ENCODE measurements around the gene TSPAN18.
A peak's percentile ranks its signal among the peaks of the same experiment; 100 is the strongest.

Gene TSPAN18

DNA sequence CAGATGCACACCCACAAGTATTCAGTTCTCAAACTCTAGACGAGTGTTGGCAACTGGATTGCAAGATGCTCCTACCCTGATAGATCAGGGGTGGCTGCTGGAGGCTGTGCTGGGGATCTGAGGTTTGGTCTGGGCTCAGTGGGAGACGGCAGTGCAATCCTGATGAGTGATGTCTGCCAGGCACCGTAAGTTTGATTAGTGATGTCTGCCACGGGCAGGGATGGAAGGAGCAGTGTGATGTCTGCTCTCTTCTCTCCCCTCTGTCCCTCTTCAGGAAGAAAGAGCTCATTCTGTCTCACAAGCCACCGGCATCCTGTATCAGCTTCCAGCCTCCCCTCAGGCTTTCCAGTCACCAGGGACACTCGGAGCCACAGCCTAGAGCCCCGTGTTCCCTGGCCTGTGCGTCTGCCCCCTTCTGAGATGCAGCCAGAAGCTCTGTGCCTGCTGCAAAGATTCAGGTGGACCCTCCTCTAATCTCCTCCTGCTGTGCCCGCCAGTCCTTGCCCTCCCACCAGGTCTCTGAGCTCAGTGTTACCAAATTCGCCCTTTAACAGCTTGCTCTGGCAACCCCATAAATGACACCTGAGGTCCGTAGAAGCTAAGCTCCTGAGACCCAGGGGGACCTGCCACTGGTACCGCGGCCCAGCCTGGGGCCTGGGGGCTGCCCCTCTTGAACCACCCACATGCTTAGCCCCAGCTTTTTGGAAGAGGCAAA lies 204.0 kb downstream of the TSPAN18 start:
- DNase-seq = no peak

DNA sequence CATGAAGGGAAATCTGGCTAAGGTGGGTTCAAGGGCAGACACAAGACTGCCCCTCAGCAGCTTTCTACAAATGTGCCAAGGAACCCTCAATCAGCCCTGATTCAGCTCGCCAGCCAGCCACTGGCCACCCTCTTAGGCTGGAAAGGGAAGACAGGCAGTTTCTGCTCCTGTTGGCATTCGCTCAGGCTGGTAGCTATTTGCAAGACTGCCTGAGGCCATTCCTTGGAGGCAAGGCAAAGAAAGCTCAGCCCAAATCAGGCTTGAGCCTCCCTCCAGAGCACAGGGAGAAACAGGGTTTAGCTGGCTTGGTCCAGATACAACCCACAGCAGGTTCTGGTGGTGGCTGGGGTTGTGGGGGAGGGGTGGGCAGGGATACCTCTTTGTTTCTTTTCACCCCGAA lies 204.7 kb downstream of the TSPAN18 start:
- DNase-seq = no peak

DNA sequence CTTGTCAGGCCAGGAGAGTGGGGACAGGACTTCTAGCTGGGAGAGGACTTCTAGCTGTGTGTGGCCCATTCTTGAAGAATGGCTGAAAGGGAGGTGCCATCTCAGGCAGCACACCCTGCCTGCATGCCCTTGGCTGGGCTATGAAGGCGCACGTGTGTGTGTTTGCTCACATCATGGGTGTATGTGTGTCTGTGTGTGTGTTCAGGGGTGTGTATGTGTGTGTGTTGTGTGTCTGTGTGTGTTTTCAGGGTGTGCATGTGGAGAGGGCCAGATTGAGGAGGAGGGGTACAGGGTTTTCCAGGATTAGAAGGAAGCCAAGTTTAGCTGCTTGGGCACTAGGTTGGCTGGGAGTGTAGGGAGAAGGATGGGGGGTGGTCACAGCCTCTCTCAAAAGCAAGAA lies 207.3 kb downstream of the TSPAN18 start:
- DNase-seq = no peak

DNA sequence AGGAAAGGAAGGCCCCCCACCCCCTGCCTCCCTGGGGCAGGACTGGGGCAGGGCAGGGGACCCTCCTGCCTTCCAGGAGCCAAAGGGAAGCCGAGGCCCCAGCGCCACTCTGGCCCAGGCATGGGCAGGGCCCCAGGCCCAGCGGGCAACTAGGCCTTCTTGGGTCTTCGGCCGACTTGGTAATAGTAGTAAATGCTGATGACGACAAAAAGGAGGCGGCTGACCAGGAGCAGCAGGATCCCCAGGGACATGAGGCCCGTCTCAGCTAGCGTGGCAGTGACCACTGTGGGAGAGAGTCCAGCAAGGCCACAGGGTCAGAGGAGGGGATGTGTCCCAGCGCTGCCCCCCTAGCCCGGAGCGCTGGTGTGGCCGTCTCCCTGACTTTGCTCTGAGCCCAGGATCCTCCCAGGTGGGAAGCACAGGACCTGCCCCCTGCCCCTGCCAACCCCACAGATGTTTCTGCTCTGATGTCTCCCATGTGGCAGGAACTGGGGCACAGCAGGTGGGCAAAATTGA lies 208.0 kb downstream of the TSPAN18 start:
- DNase-seq = no peak

GRCh38 chr11:44936525-44936924 lies 209.8 kb downstream of the TSPAN18 start:
- peak; percentile 91 for DNase-seq

- no peak for DNase-seq
Measured at GRCh38 chr11:44936951-44937543, 210.3 kb downstream of the TSPAN18 start.

DNA sequence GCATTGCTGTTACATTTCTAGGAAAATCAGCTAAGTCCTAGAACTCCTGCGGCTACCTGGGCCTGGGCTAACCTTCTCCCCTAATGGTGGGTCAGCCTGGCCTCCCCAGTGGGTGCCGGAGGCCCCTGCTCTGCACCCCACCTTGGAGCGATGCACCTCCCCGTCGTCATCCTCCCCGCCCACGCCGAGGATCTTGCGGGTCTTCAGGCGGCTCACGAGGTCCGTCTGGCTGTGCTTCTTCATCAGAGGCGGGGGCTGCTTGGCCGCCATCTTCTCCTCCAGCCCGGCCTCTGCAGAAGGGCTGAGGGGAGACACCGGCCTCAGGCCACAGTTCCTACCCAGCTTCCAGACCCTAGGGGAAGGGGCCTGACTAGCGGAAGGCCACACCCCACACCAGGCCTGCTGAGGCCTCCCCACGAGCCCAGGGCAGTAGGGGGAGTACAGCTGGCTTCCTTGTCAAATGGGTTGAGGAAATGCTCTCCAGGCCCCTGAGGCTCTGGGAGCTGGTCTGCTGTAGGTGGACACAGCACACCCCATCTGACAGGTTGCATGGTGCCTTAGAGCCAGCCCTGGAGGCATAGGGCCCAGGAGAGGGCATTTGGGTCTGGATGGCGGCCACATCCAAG lies 211.4 kb downstream of the TSPAN18 start:
- DNase-seq = no peak

- peak; percentile 82 for DNase-seq
Measured at GRCh38 chr11:44939673-44940395, 213.1 kb downstream of the TSPAN18 start.

DNA sequence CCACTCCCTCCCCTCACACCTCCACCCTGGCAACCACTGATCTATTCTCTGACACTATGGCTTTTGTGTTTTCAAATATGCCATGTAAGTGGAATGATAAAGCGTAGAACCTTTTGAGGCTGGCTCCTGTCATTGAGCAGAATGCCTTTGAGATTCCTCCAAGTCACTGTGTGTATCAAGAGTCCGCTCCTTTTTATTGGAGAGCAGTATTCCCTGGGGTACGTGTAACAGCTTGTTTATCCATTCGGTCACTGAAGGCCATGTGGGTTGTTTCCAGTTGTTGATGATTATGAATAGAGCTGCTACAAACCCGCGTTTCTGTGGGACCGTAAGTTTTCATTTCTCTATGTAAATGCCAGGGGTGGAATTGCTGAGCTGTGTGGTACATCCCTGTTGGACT lies 213.6 kb downstream of the TSPAN18 start:
- no peak for DNase-seq

DNA sequence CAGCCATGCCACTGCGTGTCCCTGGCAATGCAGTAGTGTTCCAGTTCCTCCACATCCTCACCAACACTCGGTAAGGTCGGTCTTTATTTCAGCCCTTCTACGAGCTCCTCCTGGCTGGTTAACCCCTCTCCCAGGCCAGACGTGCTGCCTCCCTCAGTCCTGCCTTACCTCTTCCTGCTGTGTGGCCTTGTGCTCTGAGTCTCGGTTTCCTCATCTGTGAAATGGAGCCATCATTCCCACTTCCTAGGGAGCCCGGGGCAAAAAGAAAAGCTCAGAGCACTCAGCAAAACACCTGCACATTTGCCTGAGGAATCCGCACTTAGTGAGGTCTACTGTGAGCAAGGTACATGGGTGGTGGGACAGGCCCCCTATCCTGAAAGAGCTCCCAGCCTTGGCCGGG lies 214.1 kb downstream of the TSPAN18 start:
- no peak for DNase-seq

DNA sequence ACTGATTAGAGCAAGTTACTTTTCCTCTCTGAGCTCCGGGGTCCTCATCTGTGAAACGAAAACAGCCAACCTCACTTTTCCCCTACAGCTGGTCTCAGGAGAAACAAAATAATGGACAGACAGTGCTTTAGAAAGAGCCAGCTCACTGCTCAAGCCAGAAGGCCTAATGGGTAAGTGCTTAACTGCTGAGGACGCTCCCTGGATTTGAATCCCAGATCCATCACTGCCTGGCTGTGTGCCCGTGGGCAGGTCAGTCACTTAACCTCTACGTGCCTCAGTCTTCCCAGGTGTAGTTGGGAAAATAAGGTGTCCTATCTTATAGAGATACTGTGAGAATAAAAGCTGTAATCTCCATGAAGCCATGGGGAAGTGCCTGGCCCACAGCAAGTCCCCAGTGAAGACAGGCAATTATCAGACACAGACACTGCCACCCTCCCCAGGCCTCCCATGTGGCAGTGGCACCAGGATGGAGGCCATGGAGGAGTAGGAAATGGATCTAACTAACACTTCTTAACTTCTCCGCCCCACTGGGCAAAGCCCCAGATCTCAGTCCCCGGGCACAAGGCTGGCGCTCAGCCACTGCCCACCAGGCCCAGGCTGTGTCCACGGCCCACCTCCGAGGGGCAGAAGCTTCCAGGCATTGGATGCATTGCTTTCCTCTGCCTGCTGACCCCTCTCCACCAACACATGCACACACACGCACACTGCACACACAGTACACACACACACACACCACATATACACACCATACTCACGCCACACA lies 214.7 kb downstream of the TSPAN18 start:
- DNase-seq = peak; percentile 61

GRCh38 chr11:44942029-44942955 lies 215.5 kb downstream of the TSPAN18 start:
- no peak for DNase-seq

DNA sequence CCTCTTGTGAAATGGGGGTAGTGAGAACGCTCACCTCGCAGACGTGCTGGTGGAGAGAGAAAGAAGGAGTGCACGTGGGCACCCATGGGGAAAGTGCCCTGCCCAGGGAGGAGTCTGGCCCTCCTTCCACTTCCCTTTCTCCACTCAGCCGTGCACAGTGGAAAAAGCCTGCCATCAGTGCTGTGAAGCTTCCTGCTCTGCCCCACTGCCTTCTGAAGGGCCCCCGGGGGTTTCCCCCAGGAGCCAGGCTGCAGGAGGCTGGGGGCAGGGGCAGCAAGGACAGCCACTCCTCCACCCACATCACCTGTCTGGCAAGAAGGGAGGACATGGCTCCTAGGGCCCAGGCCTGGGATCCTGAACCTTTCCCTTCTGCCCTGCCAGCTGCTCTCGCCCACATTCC lies 216.4 kb downstream of the TSPAN18 start:
- DNase-seq = peak; percentile 69

GRCh38 chr11:44943696-44944095 lies 216.9 kb downstream of the TSPAN18 start:
- no peak for DNase-seq

- DNase-seq = no peak
Measured at GRCh38 chr11:44944181-44944852, 217.6 kb downstream of the TSPAN18 start.

DNA sequence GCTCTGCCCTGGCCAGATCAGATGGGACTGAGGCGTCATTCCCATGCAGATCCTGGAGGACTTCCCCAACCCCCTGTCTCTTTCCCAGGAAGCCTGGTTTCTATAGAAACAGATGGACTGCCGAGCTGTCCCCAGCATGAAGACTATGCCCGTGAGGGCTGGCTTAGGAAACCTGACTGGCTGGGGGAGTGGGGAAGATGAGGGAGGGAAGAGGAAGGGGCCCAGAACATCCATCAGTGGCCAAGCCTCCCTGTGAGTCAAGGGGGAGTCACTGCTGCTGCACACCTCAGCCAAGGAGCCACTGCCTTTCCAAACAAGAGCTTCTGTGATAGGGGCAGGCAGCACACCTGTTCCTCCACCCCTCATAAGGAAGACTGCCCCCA lies 218.1 kb downstream of the TSPAN18 start:
- DNase-seq = no peak

DNA sequence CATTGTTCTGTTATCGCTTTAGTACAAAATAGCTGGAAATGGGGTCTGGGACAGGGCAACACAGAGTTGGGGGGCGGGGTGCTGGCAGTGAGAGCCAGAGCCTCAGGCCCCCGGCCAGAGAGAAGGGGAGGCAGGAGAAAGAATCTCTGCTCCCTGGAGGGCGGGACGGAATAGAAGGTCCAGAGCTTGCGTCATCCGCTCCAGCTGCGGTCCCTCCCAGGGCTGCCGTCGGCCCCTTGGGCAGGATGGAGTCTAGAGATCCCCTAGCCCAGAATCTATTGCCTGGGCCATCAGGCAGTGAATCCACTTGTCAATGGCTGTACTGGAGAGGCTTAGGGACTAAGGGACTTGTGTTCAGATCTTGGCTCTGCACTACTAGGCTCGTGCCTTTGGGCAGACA lies 218.9 kb downstream of the TSPAN18 start:
- no peak for DNase-seq

GRCh38 chr11:44946263-44946662 lies 219.5 kb downstream of the TSPAN18 start:
- no peak for DNase-seq

DNA sequence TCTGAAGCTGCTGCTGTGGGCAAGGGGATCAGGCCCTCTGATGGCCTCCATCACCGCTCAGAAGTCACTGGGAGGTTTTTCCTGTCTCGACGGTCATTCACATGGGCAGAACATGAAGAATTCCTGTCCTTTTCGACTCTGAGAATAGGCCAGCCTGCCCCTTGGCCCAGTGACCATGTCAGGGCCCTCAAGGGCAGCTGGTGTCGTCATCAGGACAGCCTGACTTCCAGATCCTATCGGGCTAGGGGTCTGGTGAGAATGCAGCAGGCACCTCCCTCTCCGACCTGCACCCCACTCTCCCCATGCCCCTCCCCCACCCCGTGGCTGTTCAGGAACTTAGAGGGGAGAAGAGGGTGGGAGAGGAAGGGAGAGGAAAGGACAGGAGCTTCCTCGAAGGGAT lies 220.4 kb downstream of the TSPAN18 start:
- DNase-seq = no peak

DNA sequence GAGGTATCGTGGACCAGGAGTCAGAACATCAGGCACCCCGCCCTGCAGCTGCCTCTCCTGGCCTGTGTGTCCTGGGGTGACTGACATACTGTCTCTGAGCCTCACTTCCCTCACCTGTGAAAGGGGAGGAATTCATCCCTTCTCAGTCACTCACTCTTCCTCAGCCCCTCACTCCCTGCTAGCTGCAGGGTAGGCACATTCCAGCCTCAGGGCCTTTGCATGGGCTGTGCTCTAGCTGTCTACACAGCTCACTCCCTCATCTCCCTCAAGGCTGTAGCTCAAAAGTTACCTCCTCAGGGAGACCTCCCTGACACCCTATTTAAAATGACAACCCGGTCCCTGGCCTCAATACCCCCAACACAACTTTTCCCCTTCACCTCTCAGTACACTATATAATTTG lies 221.4 kb downstream of the TSPAN18 start:
- DNase-seq = no peak

Data from hematopoietic multipotent progenitor cell treated with erythropoietin and hydrocortisone succinate and interleukin-3 and kit ligand, for 4 days (in vitro differentiated cells).